Peyer's patch (tissue), 4 donors: ENCODE results near the gene POLD1. TPM values are rescaled to one million over a fixed set of nuclear protein-coding genes. Genes with fewer than 3 reads are reported as not detected.
"Not testable (repeated sequence)": the region's sequence is repeated elsewhere in the genome, so short reads cannot be mapped to it uniquely, and the experiment has no call there.

Source experiments
- DNase-seq, 3 donors: peaks; one replicate each; pipeline ENCODE4 v3.0.0-alpha.2; 2017 to 2019
- H3K27ac ChIP-seq, 4 donors: fragments of 200-600 bp; sonication (generic); one replicate each; pipeline ENCODE4 v1.5.1; 2016 to 2019
- H3K27me3 ChIP-seq, 2 donors: fragments of 200-600 bp; sonication (generic); one replicate each; pipeline ENCODE4 v1.5.1; 2019
- H3K36me3 ChIP-seq, 3 donors: fragments of 200-600 bp; sonication (generic); one replicate each; pipeline ENCODE4 v1.5.1; 2016 to 2019
- H3K4me1 ChIP-seq, 4 donors: fragments of 200-600 bp; sonication (generic); one replicate each; pipeline ENCODE4 v1.5.1; 2016 to 2019
- H3K4me3 ChIP-seq, 4 donors: fragments of 200-600 bp; sonication (generic); 1 replicate in 3 of 4; 2 replicates in 1 of 4; pipeline ENCODE4 v1.5.1; 2016 to 2019; ENCODE audit warnings: mild to moderate bottlenecking in 1 of 4
- H3K9me3 ChIP-seq, 4 donors: fragments of 200-600 bp; sonication (generic); one replicate each; pipeline ENCODE4 v1.5.1; 2016 to 2019; ENCODE audit warnings: mild to moderate bottlenecking in 1 of 4
- CTCF ChIP-seq, 6 experiments: fragments of 450-650 bp in 4 of 6; fragments of 200-600 bp in 2 of 6; sonication (generic) in 1 of 6; IDR thresholded peaks; one replicate each; pipeline ENCODE4 v1.5.1; 2017 to 2019; ENCODE audit warnings: antibody characterized with exemption in 6 of 6, mild to moderate bottlenecking in 3 of 6, moderate library complexity in 1 of 6
- POLR2A ChIP-seq, 2 donors: fragments of 450-650 bp; IDR thresholded peaks; one replicate each; pipeline ENCODE4 v1.5.1; 2017; ENCODE audit warnings: antibody characterized with exemption in 2 of 2, mild to moderate bottlenecking in 2 of 2, moderate library complexity in 2 of 2
- total RNA-seq, 4 donors: library from RNA; depleted of rRNA; stranded (reverse); fragments of >200 nt; gene quantifications; one replicate each; pipeline ENCODE4 v1.1.0, GENCODE V29; 2016

Gene POLD1
- total RNA-seq, 4 donors from 2014 or later = 14.9 to 90.0 (median 27.3) TPM

- Histone ChIP-seq H3K4me3 (peak overlapping the region; percentile 55 to 81 (median 62)), H3K27ac (peak overlapping the region; percentile 73 to 89 (median 80)), H3K9me3 (no peaks in the 10 kb centered on the region), H3K27me3 (no peaks in the 10 kb centered on the region), H3K36me3 (peaks cover 0 to 28% (median 0%) of the 10 kb centered on the region in 3 donors), H3K4me1 (peaks cover 0 to 15% (median 7%) of the 10 kb centered on the region in 4 donors)
- TF ChIP-seq CTCF (IDR thresholded peaks at IDR 0.05) (no peak), POLR2A (IDR thresholded peaks at IDR 0.05) (no peak)
- DNase-seq = peak in 1 of 3 donors; percentile 37
These were observed 763 bp downstream of the POLD1 start for GRCh38 chr19:50384685-50385535.

GRCh38 chr19:50387176-50387867 lies 3.2 kb downstream of the POLD1 start:
- Histone ChIP-seq H3K4me1 (peaks cover 0 to 15% (median 7%) of the 10 kb centered on the region in 4 donors), H3K27me3 (no peaks in the 10 kb centered on the region), H3K4me3 (no peak overlapping the region), H3K36me3 (peaks cover 0 to 4% (median 0%) of the 10 kb centered on the region in 3 donors), H3K9me3 (no peaks in the 10 kb centered on the region), H3K27ac (no peak overlapping the region)
- DNase-seq = no peak
- TF ChIP-seq CTCF (IDR thresholded peaks at IDR 0.05) (no peak), POLR2A (IDR thresholded peaks at IDR 0.05) (no peak)

- Histone ChIP-seq H3K27ac (no peak overlapping the region), H3K36me3 (no peaks in the 10 kb centered on the region), H3K4me1 (peaks cover 0 to 15% (median 7%) of the 10 kb centered on the region in 4 donors), H3K27me3 (no peaks in the 10 kb centered on the region), H3K9me3 (no peaks in the 10 kb centered on the region), H3K4me3 (no peak overlapping the region)
- TF ChIP-seq CTCF (IDR thresholded peaks at IDR 0.05) (no peak), POLR2A (IDR thresholded peaks at IDR 0.05) (no peak)
- DNase-seq = no peak
These were observed 3.7 kb downstream of the POLD1 start for GRCh38 chr19:50387868-50388245.

- not testable (repeated sequence) for H3K4me1 ChIP-seq, DNase-seq, H3K27ac ChIP-seq, H3K36me3 ChIP-seq, H3K27me3 ChIP-seq, H3K9me3 ChIP-seq, H3K4me3 ChIP-seq
These were observed 6.1 kb downstream of the POLD1 start for GRCh38 chr19:50390295-50390694.

- H3K4me1 ChIP-seq, H3K9me3 ChIP-seq, H3K27ac ChIP-seq, DNase-seq, H3K27me3 ChIP-seq, H3K36me3 ChIP-seq, H3K4me3 ChIP-seq: not testable (repeated sequence)
These were observed 6.8 kb downstream of the POLD1 start for GRCh38 chr19:50390952-50391351.

GRCh38 chr19:50392759-50393158 lies 8.6 kb downstream of the POLD1 start:
- H3K36me3 ChIP-seq = no peaks in the 10 kb centered on the region
- H3K4me3 ChIP-seq = no peak overlapping the region
- H3K27me3 ChIP-seq = no peaks in the 10 kb centered on the region
- DNase-seq = no peak
- TF ChIP-seq CTCF (IDR thresholded peaks at IDR 0.05) (no peak), POLR2A (IDR thresholded peaks at IDR 0.05) (no peak)
- no peaks in the 10 kb centered on the region for H3K4me1 ChIP-seq
- H3K27ac ChIP-seq = no peak overlapping the region
- H3K9me3 ChIP-seq = no peaks in the 10 kb centered on the region
